A549 (cell line): ENCODE measurements around the gene NUP210.
"Not testable (repeated sequence)": the region's sequence is repeated elsewhere in the genome, so short reads cannot be mapped to it uniquely, and the experiment has no call there.

Experiments used
- CEBPB ChIP-seq, 2 experiments: fragments of >200 bp in 1 of 2; sonication (Bioruptor Twin) in 1 of 2; formaldehyde crosslinking in 1 of 2; IDR thresholded peaks; 2 replicates each; pipeline ENCODE4 v1.6.1; 2012 to 2016
- EP300 ChIP-seq, 2 experiments: fragments of >200 bp; sonication (Bioruptor Twin); formaldehyde crosslinking; IDR thresholded peaks; 2 replicates in 1 of 2; 3 replicates in 1 of 2; pipeline ENCODE4 v1.6.1; 2016 to 2017
- ESRRA ChIP-seq: fragments of 150-350 bp; IDR thresholded peaks from 2 replicates; pipeline ENCODE4 v1.6.1; 2014; ENCODE audit warnings: mild to moderate bottlenecking, low read length, borderline replicate concordance
- KDM1A ChIP-seq: fragments of 200-600 bp; sonication (generic); IDR thresholded peaks from 2 replicates; pipeline ENCODE4 v1.6.1; 2016; ENCODE audit warnings: low read depth, mild to moderate bottlenecking
- MAFK ChIP-seq: fragments of 450-650 bp; IDR thresholded peaks from 2 replicates; pipeline ENCODE4 v1.6.1; 2014; ENCODE audit not compliant: partially characterized antibody
- MAX ChIP-seq: IDR thresholded peaks from 2 replicates; pipeline ENCODE4 v1.6.1; 2012
- MYC ChIP-seq: IDR thresholded peaks from 2 replicates; pipeline ENCODE4 v1.6.1; 2012; ENCODE audit warnings: mild to moderate bottlenecking, inconsistent platforms, low read length, improper control_type of control experiment, borderline replicate concordance
- POLR2A ChIP-seq: IDR thresholded peaks from 2 replicates; pipeline ENCODE4 v1.6.1; 2012; ENCODE audit warnings: mild to moderate bottlenecking, low read length
- RAD21 ChIP-seq, 2 experiments: fragments of >200 bp in 1 of 2; sonication (Bioruptor Twin) in 1 of 2; formaldehyde crosslinking in 1 of 2; IDR thresholded peaks in 1 of 2; conservative IDR thresholded peaks in 1 of 2; 2 replicates in 1 of 2; 3 replicates in 1 of 2; pipeline ENCODE4 v1.6.1; 2012 to 2018; ENCODE audit warnings: inconsistent platforms in 1 of 2
- RCOR1 ChIP-seq: fragments of 150-350 bp; IDR thresholded peaks from 2 replicates; pipeline ENCODE4 v1.6.1; 2014; ENCODE audit warnings: antibody characterized with exemption, low read length, low read depth
- ZNF302 ChIP-seq: fragments of 250-450 bp; sonication (Bioruptor Pico); IDR thresholded peaks from 2 replicates; pipeline ENCODE4 v1.9.0; 2021; ENCODE audit warnings: inconsistent platforms, mild to moderate bottlenecking, moderate library complexity
- TF ChIP-seq, protein P1 (sequence below): fragments of >200 bp; sonication (Bioruptor Twin); formaldehyde crosslinking; IDR thresholded peaks from 3 replicates; pipeline ENCODE4 v1.5.1; 2016
- TF ChIP-seq, protein P2 (sequence below): fragments of >200 bp; sonication (Bioruptor Twin); formaldehyde crosslinking; IDR thresholded peaks from 2 replicates; pipeline ENCODE4 v1.6.1; 2016

GRCh38 chr3:13377741-13378140, 42.4 kb downstream of the NUP210 start:
- not testable (repeated sequence) for TF ChIP-seq KDM1A; POLR2A; MYC; EP300 (IDR thresholded peaks at IDR 0.05); RCOR1; RAD21 (conservative IDR thresholded peaks at IDR 0.05 in 1 of 2, IDR thresholded peaks at IDR 0.05 in 1 of 2); MAX; ESRRA; ZNF302 (CRISPR knock-in tag); MAFK; CEBPB (IDR thresholded peaks at IDR 0.05)
- TF ChIP-seq, protein P1, sequence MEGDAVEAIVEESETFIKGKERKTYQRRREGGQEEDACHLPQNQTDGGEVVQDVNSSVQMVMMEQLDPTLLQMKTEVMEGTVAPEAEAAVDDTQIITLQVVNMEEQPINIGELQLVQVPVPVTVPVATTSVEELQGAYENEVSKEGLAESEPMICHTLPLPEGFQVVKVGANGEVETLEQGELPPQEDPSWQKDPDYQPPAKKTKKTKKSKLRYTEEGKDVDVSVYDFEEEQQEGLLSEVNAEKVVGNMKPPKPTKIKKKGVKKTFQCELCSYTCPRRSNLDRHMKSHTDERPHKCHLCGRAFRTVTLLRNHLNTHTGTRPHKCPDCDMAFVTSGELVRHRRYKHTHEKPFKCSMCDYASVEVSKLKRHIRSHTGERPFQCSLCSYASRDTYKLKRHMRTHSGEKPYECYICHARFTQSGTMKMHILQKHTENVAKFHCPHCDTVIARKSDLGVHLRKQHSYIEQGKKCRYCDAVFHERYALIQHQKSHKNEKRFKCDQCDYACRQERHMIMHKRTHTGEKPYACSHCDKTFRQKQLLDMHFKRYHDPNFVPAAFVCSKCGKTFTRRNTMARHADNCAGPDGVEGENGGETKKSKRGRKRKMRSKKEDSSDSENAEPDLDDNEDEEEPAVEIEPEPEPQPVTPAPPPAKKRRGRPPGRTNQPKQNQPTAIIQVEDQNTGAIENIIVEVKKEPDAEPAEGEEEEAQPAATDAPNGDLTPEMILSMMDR = not testable (repeated sequence)
- TF ChIP-seq, protein P2, sequence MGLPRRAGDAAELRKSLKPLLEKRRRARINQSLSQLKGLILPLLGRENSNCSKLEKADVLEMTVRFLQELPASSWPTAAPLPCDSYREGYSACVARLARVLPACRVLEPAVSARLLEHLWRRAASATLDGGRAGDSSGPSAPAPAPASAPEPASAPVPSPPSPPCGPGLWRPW = not testable (repeated sequence)
